RPMI7951 (cell line): ENCODE results near the gene SLAIN2. TPM values are rescaled to one million over a fixed set of nuclear protein-coding genes. Genes with fewer than 3 reads are reported as not detected.
A peak's percentile ranks its signal among the peaks of the same experiment; 100 is the strongest.

Source experiments
- DNase-seq: peaks from one replicate; pipeline ENCODE4 v3.0.0-alpha.2; 2012; ENCODE audit warnings: low read depth
- total RNA-seq: library from RNA; depleted of rRNA; stranded (reverse); fragments of >200 nt; shearing (Covaris generic); gene quantifications from 2 replicates; pipeline ENCODE4 v1.2.3, GENCODE V29; 2014

The SLAIN2 gene
- total RNA-seq, 1 experiment from 2014 or later = 68.0 TPM

GRCh38 chr4:48334236-48334635 lies 7.1 kb upstream of the SLAIN2 start:
- DNase-seq = no peak

- DNase-seq = no peak
Measured at GRCh38 chr4:48334900-48335384, 6.4 kb upstream of the SLAIN2 start.

GRCh38 chr4:48336146-48336870 lies 5.0 kb upstream of the SLAIN2 start:
- DNase-seq = no peak

GRCh38 chr4:48337731-48338130 lies 3.6 kb upstream of the SLAIN2 start:
- DNase-seq = no peak

DNA sequence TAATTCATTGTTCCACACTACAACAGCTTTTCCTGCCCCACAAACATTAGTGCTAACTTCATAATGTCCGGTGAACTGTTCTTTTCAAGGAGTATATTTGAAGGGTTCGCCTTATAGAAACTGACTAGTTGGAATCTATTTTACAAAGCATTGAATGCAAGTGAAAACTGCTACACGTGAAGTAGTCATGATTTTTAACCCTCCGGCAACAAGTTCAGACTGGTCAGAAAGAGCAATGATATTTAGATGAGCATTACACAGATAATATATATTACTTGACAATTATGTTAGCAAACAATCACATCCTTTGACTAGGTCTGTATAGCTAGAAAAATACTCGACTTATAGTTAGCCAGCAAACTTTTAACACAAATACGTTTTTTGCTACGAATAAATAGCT lies 1.7 kb upstream of the SLAIN2 start:
- DNase-seq = no peak

- peak; percentile 59 for DNase-seq
Measured at GRCh38 chr4:48340276-48340964, 909 bp upstream of the SLAIN2 start.

GRCh38 chr4:48341776-48342605 lies 662 bp downstream of the SLAIN2 start:
- DNase-seq = peak; percentile 39

DNA sequence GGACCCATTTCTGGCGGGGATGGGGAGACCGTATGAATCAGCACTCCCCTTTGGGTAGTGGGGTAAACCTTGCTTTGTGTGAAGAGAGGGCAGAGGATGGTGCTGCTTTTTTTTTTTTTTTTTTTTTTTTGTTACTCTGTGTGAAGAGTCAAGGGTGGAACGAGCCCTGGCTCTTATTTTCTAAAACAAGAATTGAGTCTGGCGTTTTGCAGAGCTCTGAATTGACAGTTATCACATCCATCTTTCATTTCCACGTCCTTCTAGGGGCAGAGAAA lies 1.2 kb downstream of the SLAIN2 start:
- no peak for DNase-seq

- no peak for DNase-seq
Measured at GRCh38 chr4:48343035-48343434, 1.7 kb downstream of the SLAIN2 start.

DNA sequence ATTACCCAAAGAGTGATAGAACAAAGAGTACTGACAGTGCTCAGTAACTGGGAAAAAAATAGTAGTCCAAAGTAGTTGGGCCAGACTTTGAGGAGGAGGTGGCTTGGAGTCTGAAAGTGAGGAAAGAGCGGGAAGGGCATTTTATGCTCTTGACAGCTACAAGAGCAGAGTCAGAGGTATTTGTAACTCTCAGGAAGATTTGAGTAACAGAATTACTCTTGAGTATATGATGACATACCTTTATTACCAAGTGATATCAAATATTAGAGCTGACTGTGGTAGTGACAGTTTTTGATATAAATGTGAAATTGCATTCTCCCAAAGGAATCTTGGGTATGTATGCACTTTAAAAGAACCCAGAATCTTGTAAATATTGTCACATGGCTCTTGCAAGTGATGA lies 2.2 kb downstream of the SLAIN2 start:
- no peak for DNase-seq

GRCh38 chr4:48345542-48345941 lies 4.2 kb downstream of the SLAIN2 start:
- no peak for DNase-seq

DNA sequence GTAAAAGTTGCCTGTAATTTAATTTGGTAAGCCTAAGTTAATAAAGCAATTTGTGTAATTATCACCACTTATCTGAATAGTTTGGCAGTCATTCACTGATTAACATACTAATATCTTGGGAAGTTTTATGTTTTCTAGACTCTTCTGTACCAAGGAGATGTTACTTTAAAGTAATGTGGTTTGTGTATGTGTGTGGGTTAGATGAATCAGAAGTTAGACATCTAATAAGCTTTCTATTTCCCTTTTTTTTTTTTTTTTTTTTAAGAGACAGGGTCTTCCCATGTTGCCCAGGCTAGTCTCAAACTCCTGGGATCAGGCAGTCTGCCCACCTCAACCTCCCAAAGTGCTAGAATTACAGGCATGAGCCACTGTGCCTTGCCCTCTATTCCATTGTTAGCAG lies 5.3 kb downstream of the SLAIN2 start:
- DNase-seq = no peak

- no peak for DNase-seq
Measured at GRCh38 chr4:48347282-48347921, 6.1 kb downstream of the SLAIN2 start.

DNA sequence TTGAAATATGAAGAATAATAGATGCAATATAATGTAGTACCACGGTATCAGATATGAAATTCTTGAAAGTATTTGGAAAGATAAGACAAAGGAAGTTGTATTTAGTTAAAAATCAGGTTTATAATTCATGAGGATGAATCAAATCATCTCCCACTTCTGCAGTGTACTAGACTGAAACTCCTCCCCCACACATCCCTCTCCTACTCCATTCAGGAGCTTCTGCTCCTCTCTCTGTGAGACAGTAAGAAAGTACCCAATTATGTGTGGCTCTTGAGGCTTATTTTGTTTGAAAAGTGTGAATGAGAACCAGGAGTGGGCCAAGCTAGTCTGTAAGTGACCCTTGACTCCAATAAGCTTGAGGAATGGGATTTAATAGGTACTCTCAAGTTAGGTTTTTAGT lies 9.5 kb downstream of the SLAIN2 start:
- DNase-seq = no peak

GRCh38 chr4:48352793-48353192 lies 11.5 kb downstream of the SLAIN2 start:
- DNase-seq = no peak

DNA sequence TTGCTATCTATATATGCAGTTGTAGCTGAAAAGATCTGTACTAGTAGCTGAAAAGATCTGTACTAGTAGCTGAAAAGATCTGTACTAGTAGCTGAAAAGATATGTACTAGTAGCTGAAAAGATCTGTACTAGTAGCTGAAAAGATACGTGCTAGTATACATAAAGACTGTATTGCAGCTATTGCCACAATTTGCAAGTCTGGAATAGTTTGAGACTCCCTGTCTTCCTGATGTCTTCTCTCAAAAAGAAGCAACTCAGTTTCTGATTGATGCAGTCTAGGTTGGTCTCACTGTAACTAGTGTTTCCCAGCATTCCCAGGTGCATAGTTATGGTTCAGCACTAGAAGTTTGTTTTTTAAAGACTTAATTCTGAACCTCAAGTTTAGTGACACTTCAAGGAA lies 15.0 kb downstream of the SLAIN2 start:
- no peak for DNase-seq

- peak; percentile 68 for DNase-seq
Measured at GRCh38 chr4:48360285-48361011, 19.1 kb downstream of the SLAIN2 start.

- DNase-seq = peak; percentile 15
Measured at GRCh38 chr4:48361012-48361400, 19.7 kb downstream of the SLAIN2 start.

DNA sequence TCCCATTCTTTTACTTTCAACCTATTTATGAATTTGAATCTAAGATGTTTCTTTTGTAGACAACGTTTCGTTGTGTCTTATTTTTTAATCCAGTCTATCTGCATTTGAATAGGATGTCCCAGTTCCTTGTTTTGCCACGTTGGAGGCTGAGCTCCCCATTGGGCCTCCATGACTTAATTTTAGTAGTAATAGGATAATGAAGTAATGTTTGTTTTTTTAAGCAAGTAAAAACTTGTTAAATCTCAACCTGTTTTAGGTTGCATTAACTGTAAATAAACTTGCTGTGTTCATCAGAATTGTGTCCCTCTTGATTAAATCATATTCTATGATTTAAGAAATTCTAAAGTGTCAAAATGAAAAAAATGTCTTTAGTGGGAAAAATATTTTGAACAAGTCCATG lies 25.3 kb downstream of the SLAIN2 start:
- no peak for DNase-seq

- no peak for DNase-seq
Measured at GRCh38 chr4:48367016-48367415, 25.7 kb downstream of the SLAIN2 start.

GRCh38 chr4:48368389-48368788 lies 27.1 kb downstream of the SLAIN2 start:
- no peak for DNase-seq

DNA sequence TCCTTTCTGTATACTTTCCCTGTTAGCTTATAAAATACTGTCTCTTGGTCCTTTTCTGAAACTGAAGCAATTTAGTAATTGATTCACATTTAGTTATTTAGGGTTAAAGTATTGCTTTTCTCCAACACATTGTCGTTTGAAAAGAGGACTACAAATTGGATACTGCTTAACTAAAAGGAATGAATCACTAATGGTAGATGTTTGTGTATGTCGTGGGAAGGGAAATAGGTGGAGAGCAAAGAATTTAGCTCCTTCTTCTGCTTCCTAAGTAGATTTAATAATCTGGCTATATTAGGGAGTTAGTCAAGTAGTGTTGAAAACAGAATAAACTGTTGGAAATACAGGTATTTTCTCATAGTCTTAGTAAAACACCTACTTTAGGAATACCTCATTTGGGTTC lies 27.9 kb downstream of the SLAIN2 start:
- no peak for DNase-seq
